Stomach (tissue), 9 donors: ENCODE measurements around the gene GABRP. TPM values are rescaled to one million over a fixed set of nuclear protein-coding genes. Genes with fewer than 3 reads are reported as not detected.

Experiments used
- DNase-seq, 2 donors: peaks; one replicate each; pipeline versions ENCODE4 v3.0.0 to v3.0.0-alpha.2; 2013 to 2019
- H3K27ac ChIP-seq, 5 donors: fragments of 200-600 bp in 4 of 5; sonication (generic) in 4 of 5; one replicate each; pipeline ENCODE4 v1.5.1; 2013 to 2019; ENCODE audit warnings: mild to moderate bottlenecking in 1 of 5, moderate library complexity in 1 of 5
- H3K27me3 ChIP-seq, 3 donors: fragments of 200-600 bp; sonication (generic); one replicate each; pipeline ENCODE4 v1.5.1; 2017 to 2019; ENCODE audit warnings: mixed run types in 1 of 3
- H3K36me3 ChIP-seq, 4 donors: fragments of 200-600 bp; sonication (generic); 1 replicate in 3 of 4; 2 replicates in 1 of 4; pipeline ENCODE4 v1.5.1; 2016 to 2019
- H3K4me1 ChIP-seq, 4 donors: fragments of 200-600 bp; sonication (generic); one replicate each; pipeline ENCODE4 v1.5.1; 2016 to 2019
- H3K4me3 ChIP-seq, 4 donors: fragments of 200-600 bp; sonication (generic) in 3 of 4; one replicate each; pipeline ENCODE4 v1.5.1; 2016 to 2019; ENCODE audit warnings: mild to moderate bottlenecking in 1 of 4
- H3K9me3 ChIP-seq, 4 donors: fragments of 200-600 bp; sonication (generic); one replicate each; pipeline ENCODE4 v1.5.1; 2016 to 2019
- EP300 ChIP-seq: sonication (generic); formaldehyde crosslinking; IDR thresholded peaks from one replicate; pipeline ENCODE4 v1.6.1; 2017; ENCODE audit warnings: antibody characterized with exemption
- POLR2A ChIP-seq, 4 donors: fragments of 450-650 bp; IDR thresholded peaks; one replicate each; pipeline ENCODE4 v1.6.1; 2016; ENCODE audit warnings: antibody characterized with exemption in 4 of 4, control low read depth in 2 of 4, mild to moderate bottlenecking in 1 of 4, moderate library complexity in 1 of 4
- POLR2AphosphoS5 ChIP-seq, 3 donors: sonication (generic); formaldehyde crosslinking; IDR thresholded peaks; one replicate each; pipeline ENCODE4 v1.6.1; 2016; ENCODE audit warnings: antibody characterized with exemption in 3 of 3
- whole genome bisulfite sequencing, 5 donors: extraction: QIAGEN DNeasy Blood & Tissue Kit in 3 of 5; methylation state at CpG; one replicate each; pipeline versions ENCODE4 v1.1.5 to v1.1.7; 2013 to 2018; 5-methylcytosine and 5-hydroxymethylcytosine counted together
- intact Hi-C: fragments of 100-400 bp; cut with DNase I; formaldehyde crosslinking; loops from one replicate; pipeline ENCODE4 v1.15.1; 2023; ENCODE audit warnings: low total_unique reads
- polyA plus RNA-seq, 3 donors: library from polyadenylated mRNA; stranded (reverse); fragments of 200-250 nt; gene quantifications; one replicate each; pipeline ENCODE4 v1.2.3, GENCODE V29; 2013
- total RNA-seq, 5 donors: library from RNA; depleted of rRNA; stranded (reverse); fragments of >200 nt; gene quantifications; one replicate each; pipeline versions ENCODE4 v1.1.0 to v1.2.3, GENCODE V29; 2014 to 2016
- TF ChIP-seq, protein P1 (sequence below), 7 experiments: fragments of 450-650 bp in 4 of 7; fragments of 200-600 bp in 3 of 7; sonication (generic) in 3 of 7; IDR thresholded peaks; one replicate each; pipeline ENCODE4 v1.5.1; 2016 to 2019; ENCODE audit warnings: antibody characterized with exemption in 7 of 7, control low read depth in 2 of 7, mild to moderate bottlenecking in 1 of 7
- donor health status: healthy with polysubstance abuse.
- donor health status: Bipolar disorder and iron deficiency.
- donor health status: healthy.

GABRP gene
- total and polyA plus RNA-seq, 8 donors: under 0.01 to 31.7 (median 1.0) TPM; not detected in 2

GRCh38 chr5:170846416-170846815 is 62.9 kb downstream of the GABRP start:
- Histone ChIP-seq H3K36me3 (no peaks in the 10 kb centered on the region), H3K27ac (no peak overlapping the region), H3K4me3 (no peak overlapping the region), H3K4me1 (no peaks in the 10 kb centered on the region), H3K9me3 (no peaks in the 10 kb centered on the region), H3K27me3 (no peaks in the 10 kb centered on the region)
- intact Hi-C loops: no loop called here
- TF ChIP-seq POLR2A (IDR thresholded peaks at IDR 0.05) (no peak), POLR2AphosphoS5 (IDR thresholded peaks at IDR 0.05) (no peak), EP300 (no peak)
- TF ChIP-seq, protein P1, sequence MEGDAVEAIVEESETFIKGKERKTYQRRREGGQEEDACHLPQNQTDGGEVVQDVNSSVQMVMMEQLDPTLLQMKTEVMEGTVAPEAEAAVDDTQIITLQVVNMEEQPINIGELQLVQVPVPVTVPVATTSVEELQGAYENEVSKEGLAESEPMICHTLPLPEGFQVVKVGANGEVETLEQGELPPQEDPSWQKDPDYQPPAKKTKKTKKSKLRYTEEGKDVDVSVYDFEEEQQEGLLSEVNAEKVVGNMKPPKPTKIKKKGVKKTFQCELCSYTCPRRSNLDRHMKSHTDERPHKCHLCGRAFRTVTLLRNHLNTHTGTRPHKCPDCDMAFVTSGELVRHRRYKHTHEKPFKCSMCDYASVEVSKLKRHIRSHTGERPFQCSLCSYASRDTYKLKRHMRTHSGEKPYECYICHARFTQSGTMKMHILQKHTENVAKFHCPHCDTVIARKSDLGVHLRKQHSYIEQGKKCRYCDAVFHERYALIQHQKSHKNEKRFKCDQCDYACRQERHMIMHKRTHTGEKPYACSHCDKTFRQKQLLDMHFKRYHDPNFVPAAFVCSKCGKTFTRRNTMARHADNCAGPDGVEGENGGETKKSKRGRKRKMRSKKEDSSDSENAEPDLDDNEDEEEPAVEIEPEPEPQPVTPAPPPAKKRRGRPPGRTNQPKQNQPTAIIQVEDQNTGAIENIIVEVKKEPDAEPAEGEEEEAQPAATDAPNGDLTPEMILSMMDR (IDR thresholded peaks at IDR 0.05): no peak
- DNase-seq: no peak

DNA sequence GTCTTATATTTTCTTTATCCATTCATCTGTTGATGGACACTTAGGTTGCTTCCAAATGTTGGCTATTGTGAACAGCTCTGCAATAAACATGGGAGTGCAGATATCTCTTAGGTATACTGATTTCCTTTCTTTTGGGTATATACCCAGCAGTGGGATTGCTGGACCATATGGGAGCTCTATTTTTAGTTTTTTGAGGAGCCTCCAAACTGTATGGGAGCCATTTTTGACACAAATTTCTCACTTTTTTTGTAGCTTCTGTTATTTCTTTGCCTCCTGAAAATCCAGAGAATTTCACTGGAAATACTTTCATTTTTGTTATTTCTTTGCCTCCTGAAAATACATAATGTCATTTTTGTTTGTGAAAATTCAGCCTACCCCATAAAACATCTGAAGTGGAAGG is 63.3 kb downstream of the GABRP start:
- Histone ChIP-seq H3K9me3 (no peaks in the 10 kb centered on the region), H3K27me3 (no peaks in the 10 kb centered on the region), H3K4me1 (no peaks in the 10 kb centered on the region), H3K27ac (no peak overlapping the region), H3K36me3 (no peaks in the 10 kb centered on the region), H3K4me3 (no peak overlapping the region)
- intact Hi-C loops: no loop called here
- TF ChIP-seq, protein P1 (IDR thresholded peaks at IDR 0.05): no peak
- TF ChIP-seq EP300 (no peak), POLR2A (IDR thresholded peaks at IDR 0.05) (no peak), POLR2AphosphoS5 (IDR thresholded peaks at IDR 0.05) (no peak)
- DNase-seq: no peak

DNA sequence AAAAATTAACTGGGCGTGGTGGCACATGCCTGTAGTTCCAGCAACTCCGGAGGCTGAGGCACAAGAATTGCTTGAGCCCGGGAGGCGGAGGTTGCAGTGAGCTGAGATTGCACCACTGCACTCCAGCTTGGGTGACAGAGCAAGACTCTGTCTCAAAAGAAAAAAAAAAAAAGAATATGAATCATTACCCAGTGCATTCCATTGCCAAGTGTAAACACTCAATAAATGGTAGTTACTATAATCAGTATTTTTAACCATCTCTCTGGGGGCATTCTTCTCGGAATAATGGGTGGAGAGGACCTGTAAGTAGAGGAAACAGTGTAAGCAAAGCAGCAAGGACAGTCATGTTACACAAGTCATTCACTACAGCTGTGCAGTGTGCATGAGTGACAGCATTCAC is 64.5 kb downstream of the GABRP start:
- Histone ChIP-seq H3K4me3 (no peak overlapping the region), H3K4me1 (no peaks in the 10 kb centered on the region), H3K36me3 (no peaks in the 10 kb centered on the region), H3K27ac (no peak overlapping the region), H3K27me3 (no peaks in the 10 kb centered on the region), H3K9me3 (no peaks in the 10 kb centered on the region)
- DNase-seq: no peak
- 65 to 74% (median 70%) methylated on average over 5 of the region's 5 CpGs for WGBS, 5 donors
- intact Hi-C loops: no loop called here
- no peak for TF ChIP-seq POLR2AphosphoS5 (IDR thresholded peaks at IDR 0.05)
- TF ChIP-seq POLR2A (IDR thresholded peaks at IDR 0.05): no peak
- TF ChIP-seq EP300: no peak
- TF ChIP-seq, protein P1 (IDR thresholded peaks at IDR 0.05): no peak

GRCh38 chr5:170849374-170849773 is 65.8 kb downstream of the GABRP start:
- no peaks in the 10 kb centered on the region for H3K4me1 ChIP-seq
- no peak overlapping the region for H3K4me3 ChIP-seq
- DNase-seq: no peak
- H3K9me3 ChIP-seq: no peaks in the 10 kb centered on the region
- H3K27ac ChIP-seq: no peak overlapping the region
- 60 to 79% (median 65%) methylated on average over 2 of the region's 2 CpGs for WGBS, 5 donors
- TF ChIP-seq POLR2AphosphoS5 (IDR thresholded peaks at IDR 0.05) (no peak), EP300 (no peak), POLR2A (IDR thresholded peaks at IDR 0.05) (no peak)
- TF ChIP-seq, protein P1 (IDR thresholded peaks at IDR 0.05): no peak
- H3K27me3 ChIP-seq: no peaks in the 10 kb centered on the region
- intact Hi-C loops: no loop called here
- no peaks in the 10 kb centered on the region for H3K36me3 ChIP-seq
